ENCODE results near the gene PPP6R2. TPM values are rescaled to one million over a fixed set of nuclear protein-coding genes. Genes with fewer than 3 reads are reported as not detected.

PPP6R2 gene
- total and polyA plus RNA-seq, 2 of the 4 experiments (the other 2 are of a cell fraction), result 49.2 to 51.6 TPM

DNA sequence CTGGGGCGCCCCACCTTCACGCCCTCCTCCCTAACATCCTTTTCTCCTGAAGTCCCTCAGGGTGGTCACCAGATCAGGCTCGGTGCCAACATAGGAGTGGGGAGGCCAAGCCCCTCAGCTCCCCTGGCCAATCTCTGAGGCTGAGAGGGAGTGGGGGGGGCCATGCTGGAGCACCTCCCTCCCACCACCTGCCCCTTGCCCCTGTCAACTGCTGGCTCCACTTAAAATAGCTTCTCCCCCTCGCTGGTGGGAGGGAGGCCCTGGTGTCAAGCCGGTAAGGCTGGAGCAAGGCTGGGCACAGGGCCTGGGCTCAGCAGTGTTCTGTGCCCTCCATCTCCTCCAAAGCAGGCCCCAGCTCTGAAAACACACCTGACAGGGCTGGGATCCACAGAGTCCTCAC, 40.6 kb upstream of the PPP6R2 start:
- Histone ChIP-seq H2BK5ac (ENCODE audit: low read depth, low read length, poor library complexity, severe bottlenecking) (peak overlapping the region; percentile 77), H2BK120ac (ENCODE audit: low read depth, low read length) (no peak overlapping the region), H2AK5ac (ENCODE audit: low read depth, low read length) (peak overlapping the region; percentile 75; the same call in 1 of the 2 replicates), H4K5ac (ENCODE audit: low read depth, low read length) (no peak overlapping the region), H3K18ac (ENCODE audit: low read depth, low read length) (no peak overlapping the region), H3K9ac (ENCODE audit: low read depth, low read length) (peak overlapping the region; percentile 3; the same call in 1 of the 2 replicates), H3K9me3 (ENCODE audit: control insufficient read depth, insufficient read depth, low read length) (no peaks in the 10 kb centered on the region), H3K27me3 (ENCODE audit: control insufficient read depth, insufficient read depth, low read length) (no peaks in the 10 kb centered on the region), H4K8ac (ENCODE audit: low read depth in 2 of 2, low read length in 2 of 2) (0 out of 4 replicates have a peak overlapping the region, but pooled peaks of 1 of the 2 experiments have one; percentile 28), H3K4me2 (ENCODE audit: low read depth, low read length) (no peak overlapping the region; the same call in 1 of the 2 replicates), H3K4me1 (ENCODE audit: control insufficient read depth, insufficient read depth, low read length) (peaks cover 65% of the 10 kb centered on the region), H3K56ac (ENCODE audit: extremely low read depth, insufficient read depth, low read length) (no peak overlapping the region), H2BK15ac (ENCODE audit: low read depth, low read length) (no peak overlapping the region), H4K20me1 (ENCODE audit: insufficient read depth, low read length) (peaks cover 78% of the 10 kb centered on the region), H3K14ac (replicated peaks; ENCODE audit: low read depth, low read length) (no peak overlapping the region), H4K91ac (ENCODE audit: insufficient read depth, low read depth, low read length) (peak overlapping the region; percentile 21; the same call in 1 of the 2 replicates), H3K36me3 (ENCODE audit: control insufficient read depth, insufficient read depth, low read length) (peaks cover 24% of the 10 kb centered on the region; the same call in 1 of the 2 replicates), H3K79me1 (ENCODE audit: low read depth in 1 of 2, low read length in 2 of 2) (peaks cover 0 to 47% of the 10 kb centered on the region in 2 experiments; a peak in 2 of 4 replicates), H3K9me1 (ENCODE audit: insufficient read depth, low read length) (peaks cover 16% of the 10 kb centered on the region), H3K27ac (ENCODE audit: insufficient read depth, low read length) (peak overlapping the region; percentile 64), H2BK20ac (ENCODE audit: low read depth, low read length) (no peak overlapping the region), H2AFZ (replicated peaks; ENCODE audit: low read length, poor library complexity) (no peak overlapping the region), H3K4ac (ENCODE audit: low read depth, low read length) (peak overlapping the region; percentile 59), H3K4me3 (ENCODE audit: insufficient read depth, low read depth, low read length) (no peak overlapping the region), H2AK9ac (replicated peaks; ENCODE audit: low read depth, low read length, poor library complexity) (peak overlapping the region; percentile 87), H3K23ac (ENCODE audit: low read depth, low read length) (peak overlapping the region; percentile 58)
- intact Hi-C loops (cut with micrococcal nuclease) (no loop called here), dilution Hi-C loops (cut with HindIII; ENCODE audit: low sequenced_read_pairs, unreplicated experiment) (no loop called here), in situ Hi-C loops (cut with MboI; ENCODE audit: low sequenced_read_pairs) (no loop called here)
- DNase-seq (no peak), ATAC-seq (ENCODE audit: low read depth) (no peak)
- WGBS, 2 experiments (ENCODE audit: extremely low coverage in 2 of 2, insufficient read length in 1 of 2), result no CpG with 5 or more reads among the region's 5 CpGs
- no TSS peak for BruUV-seq (replicated peaks)
- ChIA-PET CTCF (no interaction called here), POLR2A (ENCODE audit: unreplicated experiment) (no interaction called here)
- no peak for TF ChIP-seq CHD1 (IDR thresholded peaks at IDR 0.05; ENCODE audit: low read depth, low read length)
- TF ChIP-seq, protein P1, sequence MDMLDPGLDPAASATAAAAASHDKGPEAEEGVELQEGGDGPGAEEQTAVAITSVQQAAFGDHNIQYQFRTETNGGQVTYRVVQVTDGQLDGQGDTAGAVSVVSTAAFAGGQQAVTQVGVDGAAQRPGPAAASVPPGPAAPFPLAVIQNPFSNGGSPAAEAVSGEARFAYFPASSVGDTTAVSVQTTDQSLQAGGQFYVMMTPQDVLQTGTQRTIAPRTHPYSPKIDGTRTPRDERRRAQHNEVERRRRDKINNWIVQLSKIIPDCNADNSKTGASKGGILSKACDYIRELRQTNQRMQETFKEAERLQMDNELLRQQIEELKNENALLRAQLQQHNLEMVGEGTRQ (IDR thresholded peaks at IDR 0.05; ENCODE audit: low read depth, low read length), result no peak
